K562 (cell line): Measurements from ENCODE around the gene BGN. TPM values are rescaled to one million over a fixed set of nuclear protein-coding genes. Genes with fewer than 3 reads are reported as not detected.

Source experiments
- ATAC-seq: fragments of 200-7000 bp; cut with Tn5 transposase; 3 replicates; pipeline ENCODE4 v1.9.1; 2020; ENCODE audit warnings: moderate library complexity
- BruUV-seq: library from RNA; stranded (reverse); fragments of 400-500 nt; replicated peaks from 2 replicates; lab custom pipeline; 2021; lab: Mats Ljungman, UMichigan
- CTCF ChIA-PET: fragments of 300-600 bp; formaldehyde crosslinking; extraction: SDS; loops from one replicate; lab custom pipeline; 2021; ENCODE audit warnings: low intra/inter-chr PET ratio; lab: Yijun Ruan, JAX
- POLR2A ChIA-PET: fragments of 300-600, 350-650 bp; sonication (Branson Sonifier 250); formaldehyde crosslinking; extraction: SDS; loops from one replicate; lab custom pipeline; 2021; ENCODE audit warnings: antibody characterized with exemption, inconsistent platforms; lab: Yijun Ruan, JAX
- DNase-seq, 4 experiments: peaks; one replicate each; pipeline versions ENCODE4 v3.0.0 to v3.0.0-alpha.2; 2011 to 2018; ENCODE audit warnings: low spot score in 3 of 4, mixed read lengths in 3 of 4; ENCODE audit errors: extremely low read depth in 1 of 4
- FAIRE-seq: peaks from 2 replicates; lab custom pipeline; 2011; peaks lifted over from hg19 to GRCh38; lab: Jason Lieb, UNC
- H2AFZ ChIP-seq: 2 replicates; pipeline ENCODE4 v1.6.0; 2011; ENCODE audit warnings: low read depth, low read length, control low read depth, inconsistent platforms
- H3K27ac ChIP-seq: fragments of 200-600 bp; 3 replicates; pipeline ENCODE4 v1.8.0; 2011; ENCODE audit warnings: low read depth, mild to moderate bottlenecking, control low read depth, inconsistent platforms, low read length, moderate library complexity, mixed read lengths; ENCODE audit errors: extremely low read depth
- H3K27me3 ChIP-seq, 2 experiments: fragments of 300-600 bp in 1 of 2; 2 replicates in 1 of 2; 3 replicates in 1 of 2; pipeline versions ENCODE4 v1.6.0 to v1.8.0; 2011; ENCODE audit warnings: inconsistent platforms in 2 of 2, low read length in 2 of 2, mild to moderate bottlenecking in 1 of 2, mixed read lengths in 1 of 2, moderate library complexity in 1 of 2; ENCODE audit not compliant: control insufficient read depth in 2 of 2, insufficient read depth in 2 of 2
- H3K36me3 ChIP-seq: fragments of 300-600 bp; 3 replicates; pipeline ENCODE4 v1.8.0; 2011; ENCODE audit warnings: mild to moderate bottlenecking, low read length, inconsistent platforms; ENCODE audit not compliant: control insufficient read depth, insufficient read depth
- H3K4me1 ChIP-seq, 2 experiments: fragments of 200-600 bp in 1 of 2; replicated peaks in 1 of 2; 2 replicates in 1 of 2; 3 replicates in 1 of 2; pipeline versions ENCODE4 v1.5.1 to v1.8.0; 2011; ENCODE audit warnings: inconsistent platforms in 2 of 2, low read length in 2 of 2, mild to moderate bottlenecking in 1 of 2, mixed read lengths in 1 of 2, moderate library complexity in 1 of 2; ENCODE audit not compliant: control insufficient read depth in 2 of 2, insufficient read depth in 2 of 2
- H3K4me2 ChIP-seq: 2 replicates; pipeline ENCODE4 v1.6.1; 2011; ENCODE audit warnings: low read length, control low read depth, inconsistent platforms, mixed read lengths; ENCODE audit not compliant: insufficient read depth
- H3K4me3 ChIP-seq: fragments of 200-600 bp; sonication (generic), shearing (Covaris generic); 2 replicates; pipeline ENCODE4 v1.5.1; 2016; ENCODE audit warnings: control low read depth, inconsistent platforms
- H3K79me2 ChIP-seq: fragments of 200-600 bp; 3 replicates; pipeline ENCODE4 v1.8.0; 2011; ENCODE audit warnings: low read length, inconsistent platforms; ENCODE audit not compliant: control insufficient read depth, insufficient read depth
- H3K9ac ChIP-seq, 2 experiments: 2 replicates each; pipeline versions ENCODE4 v1.6.0 to v1.6.1; 2011; ENCODE audit warnings: low read depth in 2 of 2, low read length in 2 of 2, control low read depth in 1 of 2, inconsistent platforms in 1 of 2, mild to moderate bottlenecking in 1 of 2, mixed read lengths in 1 of 2; ENCODE audit not compliant: insufficient read depth in 1 of 2
- H3K9me1 ChIP-seq: one replicate; pipeline ENCODE4 v1.6.0; 2011; ENCODE audit warnings: inconsistent platforms, mild to moderate bottlenecking, low read length, moderate library complexity; ENCODE audit not compliant: control insufficient read depth, insufficient read depth
- H3K9me3 ChIP-seq: replicated peaks from 2 replicates; pipeline ENCODE4 v1.5.1; 2011; ENCODE audit warnings: low read depth, low read length, inconsistent platforms; ENCODE audit not compliant: control insufficient read depth, insufficient read depth
- H4K20me1 ChIP-seq: replicated peaks from 2 replicates; pipeline ENCODE4 v1.6.1; 2011; ENCODE audit warnings: low read length, inconsistent platforms, mixed read lengths; ENCODE audit not compliant: control insufficient read depth, insufficient read depth
- ATF4 ChIP-seq: fragments of 450-650 bp; formaldehyde crosslinking; IDR thresholded peaks from 2 replicates; pipeline ENCODE4 v1.4.0; 2022; ENCODE audit warnings: mild to moderate bottlenecking, moderate library complexity
- BCL6 ChIP-seq: fragments of 250-450 bp; sonication (Bioruptor Pico); IDR thresholded peaks from 2 replicates; pipeline ENCODE4 v1.4.0; 2020
- DPF2 ChIP-seq: fragments of 450-650 bp; IDR thresholded peaks from 2 replicates; pipeline ENCODE4 v1.6.1; 2016
- FOXA3 ChIP-seq, 2 experiments: fragments of 450-650 bp in 1 of 2; sonication (generic) in 1 of 2; formaldehyde crosslinking; IDR thresholded peaks in 1 of 2; conservative IDR thresholded peaks in 1 of 2; 2 replicates each; pipeline versions ENCODE4 v1.4.0 to v1.8.0; 2020 to 2022; ENCODE audit warnings: mild to moderate bottlenecking in 2 of 2, missing genetic modification reagents in 1 of 2
- FOXO4 ChIP-seq: fragments of 450-650 bp; formaldehyde crosslinking; IDR thresholded peaks from 2 replicates; pipeline ENCODE4 v1.4.0; 2020; ENCODE audit warnings: mild to moderate bottlenecking, moderate library complexity
- FUS ChIP-seq: fragments of 200-400 bp; formaldehyde crosslinking; optimal IDR thresholded peaks from 2 replicates; pipeline ENCODE3; 2017; ENCODE audit warnings: low read depth, low read length
- MBD1 ChIP-seq: fragments of 250-450 bp; sonication (Bioruptor Pico); IDR thresholded peaks from 2 replicates; pipeline ENCODE4 v1.8.0; 2022; ENCODE audit warnings: inconsistent platforms
- RBM25 ChIP-seq: fragments of 200-400 bp; formaldehyde crosslinking; IDR thresholded peaks from 2 replicates; pipeline ENCODE4 v1.6.1; 2018; ENCODE audit warnings: low read length, low read depth, moderate library complexity; ENCODE audit not compliant: severe bottlenecking
- SRF ChIP-seq, 2 experiments: fragments of 250-450, 450-650 bp in 1 of 2; sonication (Bioruptor Pico) in 1 of 2; sonication (generic) in 1 of 2; formaldehyde crosslinking; IDR thresholded peaks; 2 replicates each; pipeline versions ENCODE4 v1.5.0 to v1.5.1; 2020 to 2022; ENCODE audit warnings: mild to moderate bottlenecking in 1 of 2, missing genetic modification reagents in 1 of 2
- ZBTB5 ChIP-seq: fragments of 450-650 bp; IDR thresholded peaks from 2 replicates; pipeline ENCODE4 v1.6.1; 2017; ENCODE audit warnings: antibody characterized with exemption
- ZNF140 ChIP-seq: fragments of 250-450 bp; sonication (Bioruptor Pico); IDR thresholded peaks from 2 replicates; pipeline ENCODE4 v1.8.0; 2021; ENCODE audit warnings: moderate library complexity, mild to moderate bottlenecking, inconsistent platforms
- ZNF518B ChIP-seq: fragments of 250-450 bp; sonication (Bioruptor Pico); IDR thresholded peaks from 2 replicates; pipeline ENCODE4 v1.5.0; 2021; ENCODE audit warnings: mild to moderate bottlenecking, moderate library complexity
- WGBS: fragments of 100-300 bp; shearing (Covaris generic); methylation state at CpG from one replicate; pipeline ENCODE4 v1.1.6; 2016; ENCODE audit warnings: low coverage, mixed read lengths; ENCODE audit not compliant: insufficient coverage; ENCODE audit errors: missing lambda C conversion rate; 5-methylcytosine and 5-hydroxymethylcytosine counted together
- in situ Hi-C: fragments of 300-500 bp; cut with MboI; formaldehyde crosslinking; loops from 4 replicates; pipeline ENCODE4 v1.15.0; 2018; ENCODE audit warnings: inconsistent platforms, mixed read lengths
- intact Hi-C: fragments of 100-400 bp; cut with micrococcal nuclease; formaldehyde crosslinking; loops from 2 replicates; pipeline ENCODE4 v1.14.2; 2022
- polyA plus RNA-seq, 8 experiments: library from polyadenylated mRNA; depleted of rRNA in 4 of 8; stranded (reverse) in 5 of 8; unstranded in 3 of 8; fragments of >200 nt; fragmentation: Nextera tagmentation in 2 of 8; fragmentation: Illumina TruSeq in 1 of 8; extraction: Ambion mirVana in 2 of 8; extraction: Trizol in 1 of 8; gene quantifications; 2 replicates each; pipeline versions ENCODE4 v1.2.1 to v1.2.3, GENCODE V29; 2011 to 2014; ENCODE audit warnings: inconsistent platforms in 1 of 8, missing spikeins in 1 of 8
- total RNA-seq, 7 experiments: library from RNA; depleted of rRNA in 6 of 7; stranded (reverse); fragments of >200 nt in 6 of 7; fragmentation: Illumina TruSeq in 2 of 7; extraction: Trizol in 2 of 7; gene quantifications; 2 replicates each; pipeline versions ENCODE4 v1.2.1 to v1.2.3, GENCODE V29; 2011 to 2021; ENCODE audit warnings: low replicate concordance in 1 of 7

Gene BGN
- total and polyA plus RNA-seq, 9 of the 15 experiments (the other 6 are each of a cell fraction or from before 2014, with no cell fraction given) = 0.11 TPM; not detected in 8

- peaks cover 72% of the 10 kb centered on the region for H3K36me3 ChIP-seq
- H4K20me1 ChIP-seq = peaks cover 7% of the 10 kb centered on the region; the same call in 1 of the 2 replicates
- H3K4me2 ChIP-seq = no peak overlapping the region
- peaks cover 0 to 5% of the 10 kb centered on the region in 2 experiments; a peak in 1 of 5 replicates for H3K4me1 ChIP-seq
- intact Hi-C loops = no loop called here
- no peaks in the 10 kb centered on the region for H3K9me3 ChIP-seq
- H2AFZ ChIP-seq = no peak overlapping the region
- no peak overlapping the region; a peak in 1 of 4 replicates for H3K9ac ChIP-seq
- ChIA-PET CTCF (no interaction called here), POLR2A (interaction anchor here (0.6 kb wide), 1 partner anchor 209 kb away, joined by 3 read pairs; no protein-coding TSS in a partner anchor)
- BruUV-seq = no TSS peak
- FAIRE-seq (no peak), DNase-seq (no peak), ATAC-seq (no peak)
- H3K27me3 ChIP-seq = no peaks in the 10 kb centered on the region
- no peaks in the 10 kb centered on the region for H3K79me2 ChIP-seq
- 98% methylated on average over 9 of the region's 12 CpGs for WGBS
- in situ Hi-C loops = no loop called here
- peaks cover 3% of the 10 kb centered on the region for H3K9me1 ChIP-seq
- no peak overlapping the region for H3K4me3 ChIP-seq
- no peak overlapping the region for H3K27ac ChIP-seq
- TF ChIP-seq ZBTB5 = no peak
- no peak for TF ChIP-seq ZNF140 (CRISPR knock-in tag)
- no peak for TF ChIP-seq ATF4 (CRISPR knock-in tag)
- TF ChIP-seq FOXA3 (CRISPR knock-in tag; conservative IDR thresholded peaks at IDR 0.05 in 1 of 2, IDR thresholded peaks at IDR 0.05 in 1 of 2) = no peak
- no peak for TF ChIP-seq FOXO4 (CRISPR knock-in tag)
- TF ChIP-seq BCL6 (CRISPR knock-in tag) = no peak
- no peak for TF ChIP-seq MBD1 (CRISPR knock-in tag)
- TF ChIP-seq ZNF518B (CRISPR knock-in tag) = no peak
- TF ChIP-seq FUS = no peak
- TF ChIP-seq RBM25 = no peak
- TF ChIP-seq SRF (CRISPR knock-in tag; IDR thresholded peaks at IDR 0.05) = no peak
- TF ChIP-seq DPF2 = no peak
These were observed 38.6 kb upstream of the BGN start for GRCh38 chrX:153456161-153456560.
